CD4-positive, alpha-beta T cell treated with Interferon alpha-2 for 1 hour (primary cell): ENCODE results near the gene SLC39A12.

Experiments used
- DNase-seq, 2 donors: peaks; one replicate each; pipeline ENCODE4 v3.0.0-alpha.2; 2020 to 2022

The SLC39A12 gene

DNA sequence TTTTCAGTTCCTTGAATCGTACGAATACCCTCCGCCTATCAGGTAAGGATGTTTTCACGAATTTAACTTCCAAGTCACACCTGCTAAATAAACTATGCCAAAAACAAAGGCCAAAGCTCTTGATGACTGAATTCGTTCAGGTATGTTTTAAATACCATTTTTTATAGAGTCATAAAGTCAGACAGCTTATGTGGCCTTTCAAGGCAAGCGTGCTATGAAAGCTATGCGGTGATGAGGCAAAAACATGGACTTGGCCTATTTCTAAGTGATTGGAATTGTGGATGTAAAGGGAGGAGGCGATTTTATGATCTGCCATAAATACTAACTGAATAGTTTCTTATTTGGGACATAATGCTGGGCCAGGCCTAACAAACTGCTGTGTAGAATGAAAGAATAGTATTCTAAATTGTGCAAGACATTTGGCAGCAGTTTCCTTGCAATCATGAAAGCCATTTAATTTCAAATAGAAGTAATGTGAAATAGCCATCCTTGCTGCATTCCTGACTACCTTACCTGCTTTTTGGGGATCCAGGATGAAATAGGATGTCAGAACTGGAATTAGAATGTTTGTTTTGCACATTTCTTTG is 14.0 kb downstream of the SLC39A12 start:
- no peak for DNase-seq

DNA sequence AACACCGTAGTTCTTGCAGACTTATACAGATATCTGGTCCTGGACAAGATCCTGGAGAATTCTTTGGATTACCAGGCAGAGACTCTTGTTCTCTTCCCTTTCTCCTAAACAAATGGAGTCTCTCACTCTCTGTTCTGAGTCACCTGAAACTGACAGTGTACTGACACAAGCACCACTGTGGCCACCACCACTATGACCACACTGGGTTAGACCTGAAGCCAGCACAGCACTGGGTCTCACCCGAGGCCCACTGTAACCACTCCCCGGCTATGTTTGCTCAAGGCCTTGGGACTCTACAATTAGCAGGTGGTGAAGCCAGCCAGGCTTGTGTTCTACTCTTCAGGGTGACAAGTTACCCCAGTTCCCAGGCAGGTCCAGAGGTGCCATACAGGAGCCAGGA is 22.8 kb downstream of the SLC39A12 start:
- no peak for DNase-seq

DNA sequence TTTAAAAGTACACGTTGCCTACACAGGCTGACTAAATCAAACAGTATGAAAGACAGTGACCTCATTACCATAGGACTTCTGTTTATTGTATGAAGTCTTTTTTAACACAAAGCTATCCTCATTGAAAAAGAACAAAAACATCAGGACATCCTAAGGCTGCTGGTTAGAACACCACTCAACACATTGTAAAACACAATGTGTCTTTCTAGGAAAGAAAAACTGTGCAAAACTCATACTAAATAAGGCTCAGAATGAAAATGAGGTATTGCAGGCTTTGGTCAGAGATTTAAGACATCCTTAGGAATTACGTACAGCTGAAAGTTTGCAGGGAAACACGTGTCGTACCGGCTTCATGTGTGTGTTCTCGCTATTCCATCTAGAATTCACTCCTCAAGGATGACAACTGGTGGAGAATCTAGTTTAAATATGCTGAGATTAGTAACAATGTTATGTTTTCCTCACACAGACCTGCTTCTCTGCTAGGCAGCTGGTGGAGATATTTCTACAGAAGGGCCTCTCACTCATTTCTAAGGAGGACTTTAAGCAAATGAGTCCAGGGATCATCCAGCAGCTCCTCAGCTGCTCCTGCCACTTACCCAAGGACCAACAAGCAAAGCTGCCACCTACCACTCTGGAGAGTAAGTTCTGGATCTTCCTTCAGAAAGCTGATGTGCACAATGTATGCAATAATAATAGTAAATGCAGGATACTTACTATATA is 29.3 kb downstream of the SLC39A12 start:
- no peak for DNase-seq

DNA sequence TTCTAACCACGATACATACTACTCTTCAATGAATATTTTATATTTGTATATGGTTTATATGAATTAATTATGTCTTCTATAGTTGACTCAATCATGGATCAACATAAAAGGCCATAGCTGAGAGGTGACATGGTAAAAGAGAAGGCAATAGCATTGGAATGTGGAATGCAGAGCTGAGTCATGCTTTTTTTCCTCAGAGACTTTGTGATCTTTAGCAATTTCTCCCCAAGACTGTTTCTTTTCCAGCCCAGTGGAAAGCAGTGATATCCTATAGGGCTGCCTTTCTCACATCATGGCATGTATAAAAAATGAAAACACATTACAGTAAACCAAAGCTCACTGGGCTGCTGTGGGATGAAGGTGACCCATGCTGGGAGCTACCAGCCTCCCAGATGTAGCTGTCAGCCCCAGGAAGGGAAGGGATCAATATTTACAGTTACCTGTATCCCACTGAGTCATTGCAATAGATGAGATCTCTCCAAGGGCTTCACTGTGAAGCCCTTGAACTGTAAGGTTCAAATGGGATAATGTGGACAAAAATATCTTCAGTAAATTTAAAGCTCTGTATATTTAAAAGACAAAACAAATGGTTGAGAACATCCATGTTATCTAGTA is 30.2 kb downstream of the SLC39A12 start:
- no peak for DNase-seq

DNA sequence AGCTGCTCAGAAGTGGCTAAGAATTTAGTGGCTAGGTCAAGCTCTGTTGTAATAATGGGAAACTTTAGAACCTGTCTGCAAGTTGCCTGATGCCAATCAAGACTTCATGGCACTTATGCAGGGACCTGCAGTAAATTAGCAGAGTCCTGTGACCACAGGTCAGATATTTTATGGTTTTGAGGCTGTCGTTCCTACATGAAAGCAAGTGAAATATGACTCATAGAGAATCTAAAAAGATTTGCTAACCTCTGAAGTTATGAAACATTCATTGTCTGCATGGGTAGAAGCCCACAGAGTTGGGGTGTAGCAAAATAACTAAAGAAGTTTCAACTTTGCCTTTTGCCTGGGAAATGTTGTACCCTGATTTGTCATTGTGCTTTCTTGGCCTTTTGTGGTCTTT is 32.3 kb downstream of the SLC39A12 start:
- DNase-seq: no peak

DNA sequence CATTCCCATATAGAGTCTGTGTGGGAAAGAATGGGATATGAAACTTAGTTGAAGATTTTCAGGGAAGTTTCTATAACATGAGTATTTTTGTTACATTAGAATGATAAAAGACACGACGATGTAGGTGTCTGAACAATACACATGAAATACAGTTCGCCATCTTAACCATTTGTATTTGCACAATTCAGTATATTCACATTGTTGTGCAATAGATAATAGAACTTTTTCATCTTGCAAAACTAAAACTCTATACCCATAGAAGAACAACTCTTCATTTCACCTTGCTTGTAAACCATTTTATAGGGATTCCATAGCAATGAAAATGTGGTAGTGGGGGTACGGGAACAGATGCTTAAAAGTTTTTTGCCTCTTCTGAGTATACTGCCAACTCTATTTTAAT is 32.8 kb downstream of the SLC39A12 start:
- DNase-seq: no peak

DNA sequence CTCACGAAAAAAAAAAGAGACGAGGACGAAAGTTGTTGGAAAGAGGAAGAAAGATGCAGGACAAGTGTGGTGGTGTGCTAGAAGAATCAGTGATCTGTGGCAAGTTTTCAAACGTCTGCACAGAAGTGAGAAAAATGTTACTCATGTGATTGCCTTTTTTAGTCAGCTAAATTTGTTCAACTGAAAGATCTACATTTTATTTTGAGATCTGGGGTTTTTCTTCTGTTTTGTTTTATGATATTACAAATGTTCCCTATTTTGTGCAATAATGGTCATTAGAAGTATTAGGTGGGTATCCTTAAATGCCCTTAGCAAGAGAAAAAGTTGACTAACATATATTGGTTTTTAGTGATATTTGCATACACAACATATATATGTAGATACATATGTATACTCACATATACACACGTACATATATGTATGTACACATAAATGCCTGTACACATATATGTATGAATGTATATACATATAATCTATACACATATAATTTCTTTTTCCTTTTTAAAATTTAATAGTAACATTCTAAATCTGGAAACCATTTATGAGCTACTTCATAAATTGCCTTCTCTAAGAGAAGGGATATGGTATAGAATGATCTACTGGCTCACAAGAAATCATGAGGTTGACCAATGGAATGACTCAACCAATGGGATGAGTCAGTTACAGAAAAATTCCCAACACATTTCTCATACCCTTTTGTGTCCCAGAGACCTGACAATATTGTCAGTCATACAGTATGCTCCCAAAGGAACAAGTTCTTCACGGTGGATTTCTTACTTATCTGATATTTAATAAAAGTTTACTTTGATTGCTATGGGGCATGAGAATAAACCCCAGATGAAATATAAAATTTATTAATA is 38.4 kb downstream of the SLC39A12 start:
- no peak for DNase-seq

DNA sequence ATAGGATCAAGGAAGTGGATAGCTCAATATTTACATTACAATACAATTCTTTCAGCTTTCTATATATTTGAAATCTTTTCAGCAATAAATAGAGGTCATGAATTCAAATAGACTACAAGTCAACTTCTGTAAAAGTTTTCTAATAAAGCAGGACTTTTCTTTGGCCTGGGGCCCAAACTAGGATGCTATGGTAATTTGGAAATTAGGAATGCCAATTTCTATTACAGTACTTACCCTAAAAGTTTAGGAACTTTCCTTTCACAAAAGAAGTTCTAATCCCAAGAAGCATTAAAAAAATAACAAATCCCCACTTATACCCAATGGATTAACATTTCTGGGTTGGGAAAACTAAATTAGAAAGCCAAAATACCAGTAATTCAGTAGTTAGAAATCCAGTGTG is 40.5 kb downstream of the SLC39A12 start:
- DNase-seq: no peak

DNA sequence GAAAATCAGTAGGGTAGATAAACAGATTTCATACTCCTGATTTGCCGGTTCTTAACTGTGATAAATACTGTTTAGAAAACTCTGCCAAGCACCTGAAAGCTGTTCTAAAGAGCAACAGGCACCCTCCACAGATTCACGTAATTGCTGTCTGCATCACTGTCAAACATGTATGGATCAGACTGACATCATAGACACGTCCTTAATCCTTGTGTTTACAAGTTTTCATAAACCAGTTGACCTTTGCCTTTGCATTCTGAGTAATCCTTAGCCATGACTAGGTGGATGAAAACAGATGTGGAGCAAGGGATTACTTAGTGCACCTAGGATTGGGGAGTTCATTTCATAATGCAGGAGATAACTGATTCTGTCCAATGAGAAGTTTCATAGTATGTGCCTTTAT is 41.6 kb downstream of the SLC39A12 start:
- no peak for DNase-seq

DNA sequence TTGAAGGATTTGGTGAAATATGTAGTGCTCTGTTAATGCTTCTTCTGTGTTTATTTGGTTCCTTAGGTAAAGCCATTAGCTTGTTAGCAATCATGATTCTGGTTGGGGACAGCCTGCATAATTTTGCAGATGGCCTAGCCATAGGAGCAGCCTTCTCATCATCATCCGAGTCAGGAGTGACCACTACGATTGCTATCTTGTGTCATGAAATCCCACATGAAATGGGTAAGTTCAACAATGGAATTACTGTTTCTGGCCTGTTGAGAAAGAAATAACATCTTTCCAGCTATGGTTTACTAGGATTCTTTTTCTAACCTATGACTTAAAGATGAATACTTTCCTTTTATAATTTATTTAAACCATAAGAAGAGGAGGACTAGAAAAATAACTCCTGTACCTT is 48.9 kb downstream of the SLC39A12 start:
- no peak for DNase-seq

DNA sequence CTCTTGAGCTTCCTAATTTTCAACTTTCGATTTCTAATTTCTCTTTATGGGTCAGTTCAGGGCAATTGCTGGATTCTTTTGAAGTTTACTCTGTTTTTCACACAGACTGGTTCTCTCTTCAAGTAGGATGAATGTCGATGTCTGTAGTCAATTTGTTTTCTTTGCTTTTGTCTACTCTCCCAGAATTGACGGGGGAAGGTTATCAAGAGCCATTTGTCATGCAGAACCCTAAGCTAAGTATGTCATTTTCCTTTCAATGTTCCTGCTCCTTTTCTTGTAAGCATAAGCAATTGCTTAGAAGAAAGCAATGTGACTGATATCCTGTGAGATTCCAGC is 53.7 kb downstream of the SLC39A12 start:
- DNase-seq: no peak

DNA sequence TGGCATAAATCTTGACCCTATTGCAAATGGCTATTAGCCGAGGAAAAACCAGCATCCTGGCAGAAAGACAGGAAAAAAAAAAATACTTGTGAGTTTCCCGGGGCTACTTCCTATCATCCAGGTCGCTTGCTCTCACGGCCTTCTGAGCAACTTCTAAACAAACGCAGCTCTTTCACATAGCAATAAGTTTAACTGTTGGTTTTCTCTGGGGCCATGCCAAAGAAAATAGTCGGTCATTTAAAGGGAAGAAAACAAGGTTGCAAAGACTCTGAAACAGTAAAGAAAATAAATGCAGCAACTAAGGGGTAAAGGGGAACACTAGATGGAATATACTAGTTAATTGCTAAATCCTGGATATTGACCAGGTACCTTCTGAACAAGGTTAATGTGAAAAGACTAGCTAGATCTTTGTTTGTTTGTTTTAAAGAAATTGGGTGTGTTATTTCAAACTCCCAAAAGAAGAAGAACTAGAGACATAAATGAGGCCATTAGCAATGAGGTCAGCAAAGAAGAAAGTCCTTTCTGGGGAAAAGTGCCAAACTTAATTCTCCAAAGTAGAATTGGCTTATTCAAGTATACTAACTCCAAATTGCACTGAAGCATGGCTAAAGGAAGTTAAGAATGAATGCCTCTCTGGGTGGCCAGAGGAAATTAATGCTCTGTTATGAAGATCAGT is 54.2 kb downstream of the SLC39A12 start:
- no peak for DNase-seq

DNA sequence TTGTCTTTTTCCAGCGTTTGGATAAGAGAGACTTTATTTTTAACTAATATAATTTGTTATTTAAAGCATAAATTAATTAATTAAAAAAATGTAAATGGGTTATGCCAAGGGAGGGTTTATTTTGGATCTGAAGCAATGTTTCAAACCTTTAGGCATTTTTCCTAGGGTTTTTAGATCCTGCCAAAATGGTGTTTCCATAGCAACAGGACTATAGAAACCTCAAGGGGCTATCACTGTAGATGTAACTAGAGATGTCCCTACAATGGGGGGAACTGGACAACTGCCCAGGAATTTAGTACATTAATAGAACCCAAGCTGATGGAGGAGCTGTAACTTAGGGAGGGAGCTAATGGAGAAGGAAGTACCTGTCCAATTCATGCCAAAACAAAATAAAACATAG is 57.3 kb downstream of the SLC39A12 start:
- no peak for DNase-seq

DNA sequence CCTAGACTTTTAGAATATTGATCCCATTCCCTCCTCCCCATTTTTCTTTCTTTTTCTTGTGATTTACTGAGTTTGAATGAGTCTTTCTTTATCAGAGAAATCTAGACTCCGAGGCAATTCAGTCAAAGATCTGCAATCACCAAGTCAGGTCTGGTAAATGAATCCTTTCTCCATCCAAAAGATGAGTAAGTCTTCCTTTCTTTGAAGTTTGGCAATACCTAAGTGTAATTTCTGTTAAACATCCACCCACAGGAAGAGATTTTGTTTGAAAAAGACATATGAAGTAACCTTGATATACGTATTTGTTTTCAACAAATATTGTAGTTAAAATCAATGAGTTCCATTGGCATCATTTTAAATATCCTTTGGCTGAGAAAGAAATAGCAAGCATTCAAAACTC is 58.3 kb downstream of the SLC39A12 start:
- no peak for DNase-seq

DNA sequence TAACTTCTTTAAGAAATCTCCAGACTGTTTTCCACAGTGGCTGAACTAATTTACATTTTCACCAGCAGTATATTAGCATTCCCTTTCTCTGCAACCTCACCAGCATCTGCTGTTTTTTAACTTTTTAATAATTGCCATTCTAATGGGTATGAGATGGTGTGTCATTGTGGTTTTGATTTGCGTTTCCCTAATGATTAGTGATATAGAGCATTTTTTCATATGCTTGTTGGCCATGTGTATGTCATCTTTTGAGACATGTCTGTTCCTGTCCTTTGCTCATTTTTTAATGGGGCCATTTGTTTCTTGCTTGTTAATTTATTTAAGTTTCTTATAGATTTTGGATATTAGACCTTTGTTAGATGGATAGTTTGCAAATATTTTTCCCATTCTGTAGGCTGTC is 68.8 kb downstream of the SLC39A12 start:
- DNase-seq: no peak

DNA sequence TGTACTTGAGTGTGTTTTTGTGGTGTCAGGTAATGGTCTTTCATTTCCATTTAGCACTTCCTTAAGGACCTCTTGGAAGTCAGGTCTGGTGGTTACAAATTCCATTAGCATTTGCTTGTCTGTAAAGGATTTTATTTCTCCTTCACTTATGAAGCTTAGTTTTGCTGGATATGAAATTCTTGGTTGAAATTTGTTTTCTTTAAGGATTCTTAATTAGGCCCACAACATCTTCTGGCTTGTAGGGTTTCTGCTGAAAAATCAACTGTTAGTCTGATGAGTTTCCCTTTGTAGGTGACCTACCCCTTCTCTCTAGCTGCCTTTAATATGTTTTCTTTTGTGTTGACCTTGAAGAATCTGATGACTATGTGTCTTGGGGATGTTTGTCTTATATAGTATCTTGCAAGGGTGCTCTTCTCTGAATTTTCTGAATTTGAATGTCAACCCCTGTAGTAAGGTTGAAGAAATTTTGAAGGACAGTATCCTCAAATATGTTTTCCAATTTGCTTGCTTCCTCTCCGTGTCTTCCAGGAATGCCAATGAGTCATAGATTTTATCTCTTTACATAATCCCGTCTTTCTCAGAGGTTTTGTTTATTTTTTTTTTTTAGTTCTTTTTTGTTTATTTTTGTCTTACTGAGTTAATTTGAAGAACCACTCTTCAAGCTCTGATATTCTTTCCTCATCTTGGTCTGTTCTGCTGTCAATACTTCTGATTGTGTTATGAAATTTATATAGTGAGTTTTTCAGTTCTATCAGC is 70.2 kb downstream of the SLC39A12 start:
- DNase-seq: no peak

DNA sequence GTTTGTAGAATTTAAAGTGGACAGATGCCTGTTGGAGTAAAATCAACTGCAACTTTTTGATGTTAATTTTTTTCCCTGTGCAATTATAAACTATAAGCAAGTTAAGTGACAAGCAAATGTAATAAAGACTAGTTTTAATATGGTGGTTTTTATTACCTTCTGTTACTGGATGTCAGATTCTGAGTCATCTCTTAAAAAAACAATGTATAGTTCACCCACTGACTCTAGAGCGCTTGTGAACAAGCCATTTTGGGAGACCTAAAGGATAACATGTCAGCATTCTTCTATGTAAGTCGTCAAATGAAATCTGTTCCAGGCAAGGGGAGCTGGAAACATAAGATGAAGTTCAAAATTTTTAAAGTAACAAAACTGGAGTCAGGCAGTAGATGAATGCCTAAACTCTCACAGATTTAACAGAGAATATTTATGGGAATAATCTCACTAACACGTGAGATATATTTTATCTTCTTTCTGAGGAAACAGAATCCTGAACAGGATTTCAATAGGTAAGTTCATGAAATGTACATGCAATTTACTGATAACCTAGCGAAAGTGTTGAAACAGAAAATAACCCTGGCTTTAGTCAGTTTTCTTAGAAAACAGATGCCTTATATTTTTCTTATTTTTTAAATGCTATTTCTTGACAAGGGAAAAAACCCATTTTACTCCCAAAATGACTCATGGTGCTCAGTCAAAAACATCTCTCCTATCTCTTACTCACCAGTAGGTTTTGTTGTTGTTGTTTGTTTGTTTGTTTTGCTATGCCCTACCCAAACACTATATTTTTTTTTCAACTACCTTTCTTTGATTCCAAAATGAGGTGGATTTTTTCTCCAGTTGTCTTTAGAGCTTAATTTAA is 91.7 kb downstream of the SLC39A12 start:
- no peak for DNase-seq

DNA sequence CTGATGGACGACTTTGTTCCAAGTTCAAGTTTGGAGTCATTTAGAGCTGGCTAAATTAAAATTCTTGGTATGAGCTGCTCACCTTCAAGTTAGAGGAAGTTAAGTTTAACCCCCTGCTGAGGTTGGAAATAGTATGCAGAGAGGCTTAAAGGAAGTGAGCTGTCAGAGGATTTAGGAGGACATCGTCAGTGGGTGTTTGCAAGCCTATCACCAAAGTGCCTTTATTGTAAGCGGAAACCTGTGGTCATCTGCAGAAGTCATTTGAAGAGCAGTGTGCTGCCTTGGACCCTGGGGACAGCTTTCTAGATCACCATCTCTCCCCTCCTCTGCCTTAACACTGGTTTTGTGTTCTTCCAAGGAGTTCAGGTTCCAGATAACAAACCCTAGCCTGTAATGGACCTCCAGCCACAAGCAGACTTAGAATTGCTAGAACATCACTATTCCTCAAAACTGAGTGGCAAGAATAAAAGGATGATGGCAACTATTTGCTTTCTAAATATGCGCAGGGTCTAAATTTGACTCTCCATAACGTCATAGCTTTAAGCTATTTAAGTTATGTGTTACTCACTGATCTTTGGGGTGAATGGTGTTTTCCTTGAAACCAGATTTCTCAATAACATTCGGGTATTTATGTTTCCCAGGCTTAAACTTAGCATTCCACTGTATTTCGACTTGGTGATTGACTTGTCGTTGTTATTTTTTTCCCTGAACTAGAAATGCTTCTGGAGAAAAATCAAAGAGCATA is 93.4 kb downstream of the SLC39A12 start:
- no peak for DNase-seq

DNA sequence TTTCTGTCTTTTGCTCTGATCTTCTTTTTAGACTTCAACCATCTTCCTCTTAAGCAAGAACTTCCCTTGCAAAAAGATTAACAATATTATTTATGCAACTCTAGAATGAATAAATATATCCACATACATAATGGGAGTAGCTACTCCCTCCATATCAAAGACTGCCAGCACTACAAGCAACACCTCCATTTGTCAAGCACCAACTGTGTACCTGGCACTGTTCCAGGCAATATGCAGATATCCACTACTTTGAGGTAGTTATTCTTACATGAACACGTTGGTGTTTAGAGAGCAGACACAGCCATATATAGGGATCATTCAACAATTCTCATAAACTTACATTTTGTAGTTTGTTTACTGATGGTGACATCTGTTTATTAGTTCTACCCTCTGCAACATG is 104.9 kb downstream of the SLC39A12 start:
- no peak for DNase-seq

DNA sequence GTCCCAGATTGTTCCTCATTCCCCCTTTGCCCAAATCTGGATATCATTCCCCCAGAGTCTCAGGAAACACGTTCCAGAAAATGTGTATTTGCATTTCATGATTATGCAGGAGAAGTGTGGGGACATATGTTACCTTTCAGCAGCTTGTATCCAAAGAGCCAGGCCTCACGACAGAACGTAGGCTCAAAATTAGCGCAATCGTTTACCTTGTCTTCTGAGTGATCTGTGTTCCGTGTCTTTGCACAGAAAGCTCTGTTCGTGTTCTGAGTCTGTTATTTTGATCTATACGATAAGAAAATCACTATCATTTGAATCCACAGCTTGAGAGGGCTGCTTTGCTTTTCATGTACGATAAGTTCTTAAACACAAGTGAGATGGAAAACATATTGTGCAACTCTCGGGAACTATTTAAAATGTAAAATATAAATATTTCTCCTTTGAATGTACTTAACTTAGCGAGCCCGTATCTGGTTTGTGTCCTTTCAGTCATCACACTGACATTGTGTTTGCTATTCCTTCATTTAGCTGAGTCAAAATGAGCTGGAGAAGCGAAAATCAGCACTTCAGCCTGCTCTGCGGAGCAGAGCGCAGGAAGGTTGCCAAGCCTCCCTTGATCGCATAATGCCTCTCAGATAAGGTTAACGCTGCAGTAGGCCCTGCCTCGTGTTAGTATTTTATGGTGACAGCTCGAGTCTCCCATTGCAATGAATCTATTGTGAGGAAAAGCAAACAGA is 108.3 kb downstream of the SLC39A12 start:
- no peak for DNase-seq
